C4-2B (cell line): ENCODE results near the gene SLC22A13.
"Not testable (repeated sequence)": the region's sequence is repeated elsewhere in the genome, so short reads cannot be mapped to it uniquely, and the experiment has no call there.

Experiments used
- H3K27ac ChIP-seq: fragments of 450-650 bp; 2 replicates; pipeline ENCODE4 v1.5.1; 2017
- ZFX ChIP-seq: fragments of 450-650 bp; IDR thresholded peaks from 2 replicates; pipeline ENCODE4 v1.6.1; 2017
- TF ChIP-seq, protein P1 (sequence below): fragments of 450-650 bp; conservative IDR thresholded peaks from 2 replicates; pipeline ENCODE4 v1.5.1; 2017; ENCODE audit warnings: mild to moderate bottlenecking

The SLC22A13 gene

DNA sequence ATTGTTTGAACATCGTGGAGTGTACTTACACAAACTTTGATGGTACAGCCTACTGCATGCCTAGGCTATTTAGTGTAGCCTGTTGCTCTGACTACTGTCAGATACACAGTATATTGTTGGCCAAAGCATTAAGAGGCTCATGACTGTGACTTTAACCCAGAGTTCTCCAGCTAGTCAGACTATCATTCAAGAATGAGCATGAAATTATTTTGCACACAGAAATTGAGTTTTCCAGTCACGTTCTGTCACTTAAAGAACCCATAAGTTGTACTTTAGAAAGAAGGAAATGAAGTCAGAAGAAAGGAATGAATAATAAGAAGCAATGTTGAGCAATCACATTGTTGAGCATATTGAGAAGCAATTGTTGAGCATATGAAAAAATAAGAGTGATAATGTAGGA lies 37.6 kb upstream of the SLC22A13 start:
- no peak for TF ChIP-seq ZFX
- TF ChIP-seq, protein P1, sequence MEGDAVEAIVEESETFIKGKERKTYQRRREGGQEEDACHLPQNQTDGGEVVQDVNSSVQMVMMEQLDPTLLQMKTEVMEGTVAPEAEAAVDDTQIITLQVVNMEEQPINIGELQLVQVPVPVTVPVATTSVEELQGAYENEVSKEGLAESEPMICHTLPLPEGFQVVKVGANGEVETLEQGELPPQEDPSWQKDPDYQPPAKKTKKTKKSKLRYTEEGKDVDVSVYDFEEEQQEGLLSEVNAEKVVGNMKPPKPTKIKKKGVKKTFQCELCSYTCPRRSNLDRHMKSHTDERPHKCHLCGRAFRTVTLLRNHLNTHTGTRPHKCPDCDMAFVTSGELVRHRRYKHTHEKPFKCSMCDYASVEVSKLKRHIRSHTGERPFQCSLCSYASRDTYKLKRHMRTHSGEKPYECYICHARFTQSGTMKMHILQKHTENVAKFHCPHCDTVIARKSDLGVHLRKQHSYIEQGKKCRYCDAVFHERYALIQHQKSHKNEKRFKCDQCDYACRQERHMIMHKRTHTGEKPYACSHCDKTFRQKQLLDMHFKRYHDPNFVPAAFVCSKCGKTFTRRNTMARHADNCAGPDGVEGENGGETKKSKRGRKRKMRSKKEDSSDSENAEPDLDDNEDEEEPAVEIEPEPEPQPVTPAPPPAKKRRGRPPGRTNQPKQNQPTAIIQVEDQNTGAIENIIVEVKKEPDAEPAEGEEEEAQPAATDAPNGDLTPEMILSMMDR = no peak
- H3K27ac ChIP-seq = no peak overlapping the region

DNA sequence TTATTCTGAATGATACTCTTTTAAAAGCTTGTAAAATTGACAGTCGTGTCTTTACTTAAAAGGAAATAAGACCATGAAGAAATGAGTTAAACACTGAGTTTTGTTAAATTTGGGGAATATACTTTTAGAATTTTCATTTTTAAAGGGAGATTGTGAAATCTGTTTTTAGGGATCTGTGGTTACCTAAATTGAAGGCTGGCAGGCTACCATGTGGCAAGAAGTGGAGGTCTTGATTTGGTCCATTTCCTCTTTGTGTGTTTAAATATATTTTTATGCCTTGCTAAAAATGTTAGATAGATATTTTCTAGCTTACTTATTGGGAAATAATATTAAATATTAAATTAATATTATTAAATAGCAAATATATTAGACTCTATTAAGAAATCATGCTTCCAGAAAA lies 36.6 kb upstream of the SLC22A13 start:
- no peak overlapping the region for H3K27ac ChIP-seq
- no peak for TF ChIP-seq ZFX
- TF ChIP-seq, protein P1 = no peak

DNA sequence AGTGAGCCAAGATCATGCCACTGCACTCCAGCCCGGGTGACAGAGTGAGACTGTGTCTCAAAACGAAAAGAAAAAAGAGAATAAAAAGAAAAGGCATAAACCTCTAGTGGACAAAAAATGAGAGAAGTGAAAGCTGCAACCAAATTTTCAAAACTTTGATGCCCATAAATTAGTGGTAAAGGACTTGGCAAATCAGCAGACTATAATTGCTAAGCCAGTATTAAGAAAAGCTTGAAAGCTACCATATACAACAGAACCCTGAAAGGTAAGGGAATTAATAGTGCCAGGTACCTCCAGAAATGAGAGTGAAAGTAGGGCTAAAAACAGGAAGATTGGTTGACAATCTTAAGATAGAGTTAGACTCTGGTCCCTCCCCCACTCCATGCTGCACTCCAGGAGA lies 32.9 kb upstream of the SLC22A13 start:
- no peak overlapping the region for H3K27ac ChIP-seq
- TF ChIP-seq ZFX = no peak
- TF ChIP-seq, protein P1 = no peak

DNA sequence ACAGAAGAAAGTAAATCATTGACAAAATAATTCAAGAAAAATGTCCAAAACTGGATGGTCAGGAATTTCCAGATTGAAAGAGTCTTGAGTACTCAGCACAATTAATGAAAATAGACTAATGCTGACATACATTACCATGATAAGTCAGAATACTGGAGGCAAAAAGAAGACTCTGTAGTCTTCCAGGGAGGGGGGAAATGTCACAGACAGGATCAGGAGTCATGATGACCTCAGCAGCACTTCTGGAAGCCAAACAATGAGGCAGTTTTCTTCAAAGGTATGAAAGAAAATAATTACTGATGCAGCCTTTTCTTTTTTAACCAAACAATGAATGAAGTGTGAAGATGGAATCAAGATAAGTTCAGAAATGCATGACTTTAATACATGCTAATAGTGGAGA lies 30.1 kb upstream of the SLC22A13 start:
- no peak for TF ChIP-seq ZFX
- TF ChIP-seq, protein P1 = no peak
- H3K27ac ChIP-seq = no peak overlapping the region

DNA sequence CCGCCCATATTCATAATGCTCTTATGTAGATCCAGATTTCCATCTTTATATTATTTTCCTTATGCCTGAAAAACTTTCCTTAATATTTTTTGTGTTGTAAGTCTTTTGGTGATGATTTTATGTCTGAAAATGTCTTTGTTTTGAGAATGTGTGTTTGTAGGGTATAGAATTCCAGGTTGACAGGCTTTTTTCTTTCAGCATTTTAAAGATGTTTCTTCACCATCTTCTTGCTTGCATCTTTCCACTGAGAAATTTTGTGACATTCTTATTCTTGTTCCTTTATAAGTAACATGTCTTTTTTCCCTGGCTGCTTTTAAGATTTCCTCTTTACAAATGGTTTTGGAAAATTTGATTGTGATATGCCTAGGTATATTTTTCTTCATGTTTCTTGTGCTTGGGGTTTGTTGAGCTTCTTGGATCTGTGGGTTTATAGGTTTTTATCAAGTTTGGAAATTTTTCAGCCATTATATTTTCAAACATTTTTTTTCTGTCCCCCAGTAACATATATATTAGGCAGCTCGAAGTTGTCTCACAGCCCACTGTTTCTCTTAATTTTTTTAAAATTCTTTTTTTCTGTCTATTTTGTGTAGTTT lies 27.1 kb upstream of the SLC22A13 start:
- TF ChIP-seq, protein P1 = no peak
- no peak for TF ChIP-seq ZFX
- H3K27ac ChIP-seq = no peak overlapping the region

DNA sequence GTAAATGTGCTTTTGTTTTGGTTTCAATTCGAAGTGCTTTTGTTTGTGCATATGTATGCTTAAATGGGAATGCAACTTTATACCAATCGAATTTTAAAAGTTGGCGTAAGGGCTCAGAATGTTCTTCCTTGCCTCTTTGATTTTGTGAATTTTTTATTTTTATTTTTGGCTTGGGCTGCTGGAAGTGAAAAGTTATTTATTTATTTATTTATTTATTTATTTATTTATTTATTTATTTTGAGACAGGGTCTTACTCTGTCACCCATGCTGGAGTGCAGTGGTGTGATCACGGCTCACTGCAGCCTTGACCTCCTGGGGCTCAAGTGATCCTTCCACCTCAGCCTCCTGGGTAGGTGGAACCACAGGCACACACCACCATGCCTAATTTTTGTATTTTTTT lies 22.8 kb upstream of the SLC22A13 start:
- not testable (repeated sequence) for H3K27ac ChIP-seq

DNA sequence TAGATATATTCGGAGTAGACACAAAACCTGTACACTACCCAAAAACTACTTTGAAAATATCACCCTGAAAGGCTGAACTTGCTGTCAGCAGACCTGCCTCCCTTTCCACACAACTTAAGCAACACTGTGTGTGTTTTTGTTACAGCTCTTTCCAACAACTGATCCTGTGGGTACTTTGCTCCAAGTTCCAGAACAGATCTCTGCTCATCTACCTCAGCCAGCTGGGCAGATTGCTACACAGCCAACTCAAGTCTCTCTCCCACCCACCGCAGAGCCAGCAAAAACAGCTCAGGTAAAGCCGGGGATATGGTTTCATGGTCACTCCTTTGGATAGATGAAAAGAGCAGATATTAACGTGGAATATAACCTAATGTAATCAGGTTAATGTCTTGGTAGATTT lies 19.7 kb upstream of the SLC22A13 start:
- TF ChIP-seq, protein P1 = no peak
- no peak for TF ChIP-seq ZFX
- H3K27ac ChIP-seq = no peak overlapping the region

DNA sequence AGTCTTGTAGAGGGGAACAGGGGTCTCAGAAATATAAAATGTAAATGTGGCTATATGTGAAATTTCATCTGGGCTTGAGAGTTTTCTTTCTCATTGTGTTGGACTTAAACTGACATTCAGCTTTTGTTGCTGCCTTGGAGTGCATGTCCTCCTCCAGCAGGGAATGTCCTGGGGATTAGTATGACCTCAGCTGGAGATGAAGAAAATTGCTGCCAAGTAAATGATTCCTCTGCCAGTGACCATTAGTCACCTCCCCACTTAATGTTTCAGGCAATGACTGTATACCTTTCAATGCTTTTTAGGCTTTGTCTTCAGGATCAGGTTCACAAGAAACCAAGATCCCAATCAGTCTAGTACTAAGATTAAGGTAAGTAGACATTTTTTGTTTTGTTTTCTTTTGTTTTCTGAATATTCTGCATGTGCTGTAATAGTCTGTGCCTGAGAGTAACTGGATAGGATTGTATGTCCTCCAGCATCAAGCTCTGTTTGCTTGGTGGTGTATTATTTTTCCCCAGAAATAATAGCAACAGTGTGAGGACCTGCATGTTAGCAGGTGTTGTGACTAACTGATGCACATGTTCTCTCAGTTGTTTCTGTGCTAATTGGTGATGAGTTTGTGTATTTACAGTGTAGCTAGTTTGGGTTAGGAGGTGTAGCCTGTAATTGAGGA lies 18.1 kb upstream of the SLC22A13 start:
- TF ChIP-seq ZFX = no peak
- TF ChIP-seq, protein P1 = peak; percentile 9
- no peak overlapping the region for H3K27ac ChIP-seq
